ENCODE data around the gene ZNF594. TPM values are rescaled to one million over a fixed set of nuclear protein-coding genes. Genes with fewer than 3 reads are reported as not detected.

The ZNF594 gene
- total RNA-seq, 1 experiment from 2014 or later = 10.1 TPM

DNA sequence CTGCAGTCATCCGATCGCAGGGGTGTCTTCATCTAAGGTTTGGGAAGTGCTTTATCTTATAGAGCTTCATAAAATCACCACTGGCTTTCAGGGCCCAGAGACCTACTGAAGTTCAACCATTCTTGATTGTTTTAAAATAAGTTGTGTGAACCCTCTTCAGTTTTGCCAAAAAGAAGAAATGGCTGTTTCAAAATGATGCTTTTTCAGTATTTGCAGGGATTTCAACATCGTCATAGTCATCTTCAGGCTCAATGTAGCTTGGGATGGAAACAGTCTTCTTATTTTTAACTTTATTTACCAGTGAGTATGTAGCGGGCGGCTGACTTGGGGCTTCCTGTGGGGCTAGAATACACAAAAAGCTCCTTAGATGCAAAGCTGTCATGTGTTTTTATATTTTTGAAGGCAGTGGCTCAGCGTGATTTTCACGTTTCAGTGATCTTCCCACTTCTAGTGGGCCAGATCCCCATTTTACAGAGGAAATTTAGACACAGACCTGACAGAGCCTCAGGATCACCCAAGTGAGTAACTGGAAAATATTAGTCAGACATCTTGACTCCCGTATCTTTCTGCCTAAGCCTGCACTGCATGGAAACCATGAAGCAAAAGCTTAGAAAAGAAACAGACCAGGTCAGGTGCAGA is 19.1 kb upstream of the ZNF594 start:
- TF ChIP-seq, protein P1, sequence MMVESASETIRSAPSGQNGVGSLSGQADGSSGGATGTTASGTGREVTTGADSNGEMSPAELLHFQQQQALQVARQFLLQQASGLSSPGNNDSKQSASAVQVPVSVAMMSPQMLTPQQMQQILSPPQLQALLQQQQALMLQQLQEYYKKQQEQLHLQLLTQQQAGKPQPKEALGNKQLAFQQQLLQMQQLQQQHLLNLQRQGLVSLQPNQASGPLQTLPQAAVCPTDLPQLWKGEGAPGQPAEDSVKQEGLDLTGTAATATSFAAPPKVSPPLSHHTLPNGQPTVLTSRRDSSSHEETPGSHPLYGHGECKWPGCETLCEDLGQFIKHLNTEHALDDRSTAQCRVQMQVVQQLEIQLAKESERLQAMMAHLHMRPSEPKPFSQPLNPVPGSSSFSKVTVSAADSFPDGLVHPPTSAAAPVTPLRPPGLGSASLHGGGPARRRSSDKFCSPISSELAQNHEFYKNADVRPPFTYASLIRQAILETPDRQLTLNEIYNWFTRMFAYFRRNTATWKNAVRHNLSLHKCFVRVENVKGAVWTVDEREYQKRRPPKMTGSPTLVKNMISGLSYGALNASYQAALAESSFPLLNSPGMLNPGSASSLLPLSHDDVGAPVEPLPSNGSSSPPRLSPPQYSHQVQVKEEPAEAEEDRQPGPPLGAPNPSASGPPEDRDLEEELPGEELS (CRISPR knock-in tag; IDR thresholded peaks at IDR 0.05) = no peak
- TF ChIP-seq ZNF423 (CRISPR knock-in tag; IDR thresholded peaks at IDR 0.05) (no peak), GTF2I (CRISPR knock-in tag; conservative IDR thresholded peaks at IDR 0.05) (no peak)
- TF ChIP-seq, protein P2, sequence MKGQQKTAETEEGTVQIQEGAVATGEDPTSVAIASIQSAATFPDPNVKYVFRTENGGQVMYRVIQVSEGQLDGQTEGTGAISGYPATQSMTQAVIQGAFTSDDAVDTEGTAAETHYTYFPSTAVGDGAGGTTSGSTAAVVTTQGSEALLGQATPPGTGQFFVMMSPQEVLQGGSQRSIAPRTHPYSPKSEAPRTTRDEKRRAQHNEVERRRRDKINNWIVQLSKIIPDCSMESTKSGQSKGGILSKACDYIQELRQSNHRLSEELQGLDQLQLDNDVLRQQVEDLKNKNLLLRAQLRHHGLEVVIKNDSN (CRISPR knock-in tag; IDR thresholded peaks at IDR 0.05) = no peak
- Mint-ChIP-seq H3K4me1 (no peaks in the 10 kb centered on the region), H3K27me3 (ENCODE audit: low read depth) (no peaks in the 10 kb centered on the region), H3K9me3 (no peaks in the 10 kb centered on the region), H3K4me3 (no peak overlapping the region), H3K27ac (no peak overlapping the region), H3K36me3 (no peaks in the 10 kb centered on the region)
- CTCF ChIA-PET = no interaction called here
- DNase-seq (ENCODE audit: low spot score) (no peak), ATAC-seq (no peak)
- POLR2A ChIA-PET = interaction anchor here (0.5 kb wide), 1 partner anchor 113 kb away, joined by 4 read pairs; no protein-coding TSS in a partner anchor

DNA sequence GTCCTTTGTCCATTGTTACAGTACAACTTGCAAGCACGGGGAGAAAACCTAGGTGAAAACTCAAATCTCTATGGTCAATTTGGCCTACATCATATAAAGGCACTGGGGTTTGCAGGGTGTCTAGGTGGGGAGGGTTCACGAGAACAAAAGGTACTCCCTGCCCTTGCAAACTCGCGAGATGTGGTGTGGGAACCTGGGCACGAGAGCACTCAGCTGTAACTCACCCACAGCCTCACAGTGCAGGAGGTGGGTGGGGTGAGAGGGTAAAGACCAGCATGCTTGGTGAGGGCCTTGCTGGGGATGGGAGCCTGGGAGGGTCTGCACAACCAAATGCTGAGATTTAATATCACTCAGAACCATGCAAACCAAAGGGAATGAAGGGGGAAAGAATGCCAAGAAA is 18.4 kb upstream of the ZNF594 start:
- no peaks in the 10 kb centered on the region for H3K9me3 Mint-ChIP-seq
- no peak for DNase-seq (ENCODE audit: low spot score)
- ChIA-PET CTCF (no interaction called here), POLR2A (interaction anchor here (0.5 kb wide), 1 partner anchor 112 kb away, joined by 4 read pairs; no protein-coding TSS in a partner anchor)
- H3K4me3 Mint-ChIP-seq = no peak overlapping the region
- no peaks in the 10 kb centered on the region for H3K27me3 Mint-ChIP-seq (ENCODE audit: low read depth)
- H3K36me3 Mint-ChIP-seq = no peaks in the 10 kb centered on the region
- H3K4me1 Mint-ChIP-seq = no peaks in the 10 kb centered on the region
- TF ChIP-seq ZNF138 (CRISPR knock-in tag; conservative IDR thresholded peaks at IDR 0.05) = no peak
- TF ChIP-seq, protein P3, sequence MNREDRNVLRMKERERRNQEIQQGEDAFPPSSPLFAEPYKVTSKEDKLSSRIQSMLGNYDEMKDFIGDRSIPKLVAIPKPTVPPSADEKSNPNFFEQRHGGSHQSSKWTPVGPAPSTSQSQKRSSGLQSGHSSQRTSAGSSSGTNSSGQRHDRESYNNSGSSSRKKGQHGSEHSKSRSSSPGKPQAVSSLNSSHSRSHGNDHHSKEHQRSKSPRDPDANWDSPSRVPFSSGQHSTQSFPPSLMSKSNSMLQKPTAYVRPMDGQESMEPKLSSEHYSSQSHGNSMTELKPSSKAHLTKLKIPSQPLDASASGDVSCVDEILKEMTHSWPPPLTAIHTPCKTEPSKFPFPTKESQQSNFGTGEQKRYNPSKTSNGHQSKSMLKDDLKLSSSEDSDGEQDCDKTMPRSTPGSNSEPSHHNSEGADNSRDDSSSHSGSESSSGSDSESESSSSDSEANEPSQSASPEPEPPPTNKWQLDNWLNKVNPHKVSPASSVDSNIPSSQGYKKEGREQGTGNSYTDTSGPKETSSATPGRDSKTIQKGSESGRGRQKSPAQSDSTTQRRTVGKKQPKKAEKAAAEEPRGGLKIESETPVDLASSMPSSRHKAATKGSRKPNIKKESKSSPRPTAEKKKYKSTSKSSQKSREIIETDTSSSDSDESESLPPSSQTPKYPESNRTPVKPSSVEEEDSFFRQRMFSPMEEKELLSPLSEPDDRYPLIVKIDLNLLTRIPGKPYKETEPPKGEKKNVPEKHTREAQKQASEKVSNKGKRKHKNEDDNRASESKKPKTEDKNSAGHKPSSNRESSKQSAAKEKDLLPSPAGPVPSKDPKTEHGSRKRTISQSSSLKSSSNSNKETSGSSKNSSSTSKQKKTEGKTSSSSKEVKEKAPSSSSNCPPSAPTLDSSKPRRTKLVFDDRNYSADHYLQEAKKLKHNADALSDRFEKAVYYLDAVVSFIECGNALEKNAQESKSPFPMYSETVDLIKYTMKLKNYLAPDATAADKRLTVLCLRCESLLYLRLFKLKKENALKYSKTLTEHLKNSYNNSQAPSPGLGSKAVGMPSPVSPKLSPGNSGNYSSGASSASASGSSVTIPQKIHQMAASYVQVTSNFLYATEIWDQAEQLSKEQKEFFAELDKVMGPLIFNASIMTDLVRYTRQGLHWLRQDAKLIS (CRISPR knock-in tag; IDR thresholded peaks at IDR 0.05; ENCODE audit: borderline replicate concordance) = no peak
- no peak for TF ChIP-seq ZNF671 (CRISPR knock-in tag; IDR thresholded peaks at IDR 0.05)
- TF ChIP-seq, protein P4, sequence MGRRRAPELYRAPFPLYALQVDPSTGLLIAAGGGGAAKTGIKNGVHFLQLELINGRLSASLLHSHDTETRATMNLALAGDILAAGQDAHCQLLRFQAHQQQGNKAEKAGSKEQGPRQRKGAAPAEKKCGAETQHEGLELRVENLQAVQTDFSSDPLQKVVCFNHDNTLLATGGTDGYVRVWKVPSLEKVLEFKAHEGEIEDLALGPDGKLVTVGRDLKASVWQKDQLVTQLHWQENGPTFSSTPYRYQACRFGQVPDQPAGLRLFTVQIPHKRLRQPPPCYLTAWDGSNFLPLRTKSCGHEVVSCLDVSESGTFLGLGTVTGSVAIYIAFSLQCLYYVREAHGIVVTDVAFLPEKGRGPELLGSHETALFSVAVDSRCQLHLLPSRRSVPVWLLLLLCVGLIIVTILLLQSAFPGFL (CRISPR knock-in tag; IDR thresholded peaks at IDR 0.05; ENCODE audit: borderline replicate concordance) = no peak
- no peak for TF ChIP-seq ESRRA (CRISPR knock-in tag; IDR thresholded peaks at IDR 0.05; ENCODE audit: borderline replicate concordance)
- no peak for TF ChIP-seq ZNF396 (CRISPR knock-in tag; IDR thresholded peaks at IDR 0.05; ENCODE audit: borderline replicate concordance)
- TF ChIP-seq, protein P1 (CRISPR knock-in tag; IDR thresholded peaks at IDR 0.05) = no peak
- TF ChIP-seq ZNF423 (CRISPR knock-in tag; IDR thresholded peaks at IDR 0.05) = no peak
- TF ChIP-seq TEAD1 (CRISPR knock-in tag; IDR thresholded peaks at IDR 0.05) = no peak
- H3K27ac Mint-ChIP-seq = no peak overlapping the region
- no peak for ATAC-seq

All from WTC11 (cell line).